ENCODE data around the gene CSAD.

The CSAD gene
- 28.2 to 39.1 (median 33.6) reads per million in 3 donors for total RNA-seq

DNA sequence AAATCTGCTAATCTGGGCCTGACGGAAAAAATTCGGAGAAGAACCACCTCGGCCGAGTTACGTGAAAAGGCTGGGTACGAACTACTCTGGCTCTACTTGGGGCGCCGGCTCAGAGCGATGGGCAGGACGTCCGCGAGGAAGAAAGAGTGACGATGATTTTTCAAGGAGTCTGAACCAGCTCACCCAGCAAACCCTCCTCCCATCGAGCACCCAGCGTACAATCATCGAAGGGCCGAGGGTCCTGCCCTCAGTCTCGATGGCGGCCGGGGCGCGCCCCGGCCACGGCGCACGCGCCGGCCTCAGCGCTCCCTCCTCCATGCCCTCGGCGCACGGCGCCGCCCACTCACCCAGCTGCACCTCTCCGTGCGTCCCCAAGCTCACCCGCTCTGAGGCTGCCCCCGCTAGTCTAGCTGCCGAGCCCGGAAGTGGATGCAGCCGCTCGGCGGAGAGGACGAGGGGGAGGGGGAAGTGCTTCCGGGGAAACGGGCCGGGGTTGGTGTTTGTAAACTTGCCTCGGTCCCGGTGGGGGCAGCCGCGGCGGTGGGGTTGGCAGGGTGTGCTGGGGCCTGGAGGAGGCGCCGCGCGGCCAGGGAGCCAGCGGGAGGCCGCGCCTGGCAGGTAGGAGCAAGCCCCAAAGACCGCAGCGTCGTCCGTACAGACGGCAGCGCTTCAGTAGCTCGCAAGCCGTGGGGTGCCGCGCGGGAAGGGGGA, at the start of gene CSAD, which contains the start of gene ZNF740:
Gene CSAD (minus strand): TSS at position 706 of the 711 bp plus-strand sequence. CDS start 7,455 bp downstream, outside the sequence.
Gene ZNF740 (plus strand): TSS at position 503 of the 711 bp plus-strand sequence. CDS start 1,262 bp downstream, outside the sequence.
- Histone ChIP-seq H3K27ac (ENCODE audit: insufficient read depth, low read length, poor library complexity, severe bottlenecking) (peak within 1 kb of the TSS; percentile 91), H3K27me3 (replicated peaks; ENCODE audit: control insufficient read depth, insufficient read depth, low read length, poor library complexity, severe bottlenecking) (no peaks in the 10 kb centered on the region), H3K4me1 (ENCODE audit: control insufficient read depth, insufficient read depth, low read length, poor library complexity, severe bottlenecking) (peaks cover 28% of the 10 kb centered on the region), H3K36me3 (ENCODE audit: control insufficient read depth, insufficient read depth, low read length) (peaks cover 32% of the 10 kb centered on the region), H3K4me3 (ENCODE audit: insufficient read depth, low read depth, low read length, poor library complexity, severe bottlenecking) (peak within 1 kb of the TSS; percentile 78), H3K9me3 (ENCODE audit: control insufficient read depth, low read length) (no peaks in the 10 kb centered on the region)
- DNase-seq: peak; percentile 94 to 97 (median 96)

- peaks cover 59% of the 10 kb centered on the region for H3K4me1 ChIP-seq (ENCODE audit: control insufficient read depth, insufficient read depth, low read length, poor library complexity, severe bottlenecking)
- H3K36me3 ChIP-seq (ENCODE audit: control insufficient read depth, insufficient read depth, low read length): peaks cover 3% of the 10 kb centered on the region
- H3K4me3 ChIP-seq (ENCODE audit: insufficient read depth, low read depth, low read length, poor library complexity, severe bottlenecking): no peak overlapping the region
- H3K9me3 ChIP-seq (ENCODE audit: control insufficient read depth, low read length): no peaks in the 10 kb centered on the region
- DNase-seq: no peak
- H3K27me3 ChIP-seq (replicated peaks; ENCODE audit: control insufficient read depth, insufficient read depth, low read length, poor library complexity, severe bottlenecking): no peaks in the 10 kb centered on the region
- H3K27ac ChIP-seq (ENCODE audit: insufficient read depth, low read length, poor library complexity, severe bottlenecking): peak overlapping the region; percentile 77
Observed at GRCh38 chr12:53230108-53230845, 49.6 kb upstream of the CSAD start.

GRCh38 chr12:53229454-53229853, 48.7 kb upstream of the CSAD start:
- no peak overlapping the region for H3K4me3 ChIP-seq (ENCODE audit: insufficient read depth, low read depth, low read length, poor library complexity, severe bottlenecking)
- H3K9me3 ChIP-seq (ENCODE audit: control insufficient read depth, low read length): no peaks in the 10 kb centered on the region
- peaks cover 59% of the 10 kb centered on the region for H3K4me1 ChIP-seq (ENCODE audit: control insufficient read depth, insufficient read depth, low read length, poor library complexity, severe bottlenecking)
- H3K27ac ChIP-seq (ENCODE audit: insufficient read depth, low read length, poor library complexity, severe bottlenecking): peak overlapping the region; percentile 77
- H3K36me3 ChIP-seq (ENCODE audit: control insufficient read depth, insufficient read depth, low read length): peaks cover 3% of the 10 kb centered on the region
- no peaks in the 10 kb centered on the region for H3K27me3 ChIP-seq (replicated peaks; ENCODE audit: control insufficient read depth, insufficient read depth, low read length, poor library complexity, severe bottlenecking)
- no peak for DNase-seq

GRCh38 chr12:53227836-53228235, 47.1 kb upstream of the CSAD start:
- Histone ChIP-seq H3K27ac (ENCODE audit: insufficient read depth, low read length, poor library complexity, severe bottlenecking) (peak overlapping the region; percentile 7), H3K4me3 (ENCODE audit: insufficient read depth, low read depth, low read length, poor library complexity, severe bottlenecking) (no peak overlapping the region), H3K4me1 (ENCODE audit: control insufficient read depth, insufficient read depth, low read length, poor library complexity, severe bottlenecking) (peaks cover 59% of the 10 kb centered on the region)

GRCh38 chr12:53227341-53227740, 46.6 kb upstream of the CSAD start:
- Histone ChIP-seq H3K4me3 (ENCODE audit: insufficient read depth, low read depth, low read length, poor library complexity, severe bottlenecking) (no peak overlapping the region), H3K9me3 (ENCODE audit: control insufficient read depth, low read length) (no peaks in the 10 kb centered on the region), H3K36me3 (ENCODE audit: control insufficient read depth, insufficient read depth, low read length) (peaks cover 3% of the 10 kb centered on the region), H3K27ac (ENCODE audit: insufficient read depth, low read length, poor library complexity, severe bottlenecking) (no peak overlapping the region), H3K4me1 (ENCODE audit: control insufficient read depth, insufficient read depth, low read length, poor library complexity, severe bottlenecking) (peaks cover 59% of the 10 kb centered on the region), H3K27me3 (replicated peaks; ENCODE audit: control insufficient read depth, insufficient read depth, low read length, poor library complexity, severe bottlenecking) (no peaks in the 10 kb centered on the region)
- no peak for DNase-seq

More at GRCh38 chr12:53227836-53228235, 47.1 kb upstream of the CSAD start:
- Histone ChIP-seq H3K27me3 (replicated peaks; ENCODE audit: control insufficient read depth, insufficient read depth, low read length, poor library complexity, severe bottlenecking) (no peaks in the 10 kb centered on the region), H3K36me3 (ENCODE audit: control insufficient read depth, insufficient read depth, low read length) (peaks cover 3% of the 10 kb centered on the region), H3K9me3 (ENCODE audit: control insufficient read depth, low read length) (no peaks in the 10 kb centered on the region)
- DNase-seq: no peak

GRCh38 chr12:53226815-53227214, 46.1 kb upstream of the CSAD start:
- Histone ChIP-seq H3K36me3 (ENCODE audit: control insufficient read depth, insufficient read depth, low read length) (peaks cover 3% of the 10 kb centered on the region), H3K9me3 (ENCODE audit: control insufficient read depth, low read length) (no peaks in the 10 kb centered on the region), H3K27me3 (replicated peaks; ENCODE audit: control insufficient read depth, insufficient read depth, low read length, poor library complexity, severe bottlenecking) (no peaks in the 10 kb centered on the region), H3K4me1 (ENCODE audit: control insufficient read depth, insufficient read depth, low read length, poor library complexity, severe bottlenecking) (peaks cover 64% of the 10 kb centered on the region), H3K4me3 (ENCODE audit: insufficient read depth, low read depth, low read length, poor library complexity, severe bottlenecking) (no peak overlapping the region), H3K27ac (ENCODE audit: insufficient read depth, low read length, poor library complexity, severe bottlenecking) (no peak overlapping the region)
- no peak for DNase-seq

DNA sequence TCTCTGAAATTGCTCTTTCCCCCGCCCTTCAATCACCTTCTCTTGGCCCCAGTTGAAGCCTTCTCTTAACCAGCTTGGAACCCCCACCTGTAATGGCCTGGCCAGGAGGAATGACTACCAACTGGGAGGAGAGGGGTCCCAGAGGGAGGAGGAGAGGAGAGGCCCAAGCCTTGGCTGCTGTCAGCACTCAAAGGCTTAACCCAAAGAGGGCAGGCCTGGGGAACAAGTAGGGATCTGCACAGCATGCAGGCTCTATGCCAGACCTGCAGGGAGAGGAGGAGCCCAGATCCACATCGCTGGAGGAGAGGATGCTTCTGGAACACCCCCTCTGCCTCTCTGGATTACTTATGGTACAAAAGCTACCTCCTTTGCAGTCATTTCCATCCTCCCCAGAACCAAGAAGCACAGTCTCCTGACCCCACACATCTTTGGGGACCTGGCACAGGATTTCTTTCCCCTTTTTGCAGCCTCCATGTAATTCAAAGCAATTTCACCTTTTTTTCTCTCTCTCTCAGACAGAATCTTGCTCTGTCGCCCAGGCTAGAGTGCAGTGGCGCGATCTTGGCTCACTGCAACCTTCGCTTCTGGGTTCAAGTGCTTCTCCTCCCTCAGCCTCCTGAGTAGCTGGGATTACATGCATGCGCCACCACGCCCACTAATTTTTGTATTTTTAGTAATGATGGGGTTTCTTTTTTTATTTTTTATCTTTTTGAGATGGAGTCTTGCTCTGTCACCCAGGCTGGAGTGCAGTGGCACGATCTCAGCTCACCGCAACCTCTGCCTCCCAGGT, 45.1 kb upstream of the CSAD start:
- Histone ChIP-seq H3K27me3 (replicated peaks; ENCODE audit: control insufficient read depth, insufficient read depth, low read length, poor library complexity, severe bottlenecking) (no peaks in the 10 kb centered on the region), H3K27ac (ENCODE audit: insufficient read depth, low read length, poor library complexity, severe bottlenecking) (peak overlapping the region; percentile 87), H3K9me3 (ENCODE audit: control insufficient read depth, low read length) (no peaks in the 10 kb centered on the region), H3K36me3 (ENCODE audit: control insufficient read depth, insufficient read depth, low read length) (peaks cover 3% of the 10 kb centered on the region), H3K4me1 (ENCODE audit: control insufficient read depth, insufficient read depth, low read length, poor library complexity, severe bottlenecking) (peaks cover 56% of the 10 kb centered on the region), H3K4me3 (ENCODE audit: insufficient read depth, low read depth, low read length, poor library complexity, severe bottlenecking) (no peak overlapping the region)
- DNase-seq: no peak

- H3K27ac ChIP-seq (ENCODE audit: insufficient read depth, low read length, poor library complexity, severe bottlenecking): peak overlapping the region; percentile 87
- H3K4me1 ChIP-seq (ENCODE audit: control insufficient read depth, insufficient read depth, low read length, poor library complexity, severe bottlenecking): peaks cover 50% of the 10 kb centered on the region
- no peak overlapping the region for H3K4me3 ChIP-seq (ENCODE audit: insufficient read depth, low read depth, low read length, poor library complexity, severe bottlenecking)
- no peaks in the 10 kb centered on the region for H3K9me3 ChIP-seq (ENCODE audit: control insufficient read depth, low read length)
- H3K27me3 ChIP-seq (replicated peaks; ENCODE audit: control insufficient read depth, insufficient read depth, low read length, poor library complexity, severe bottlenecking): no peaks in the 10 kb centered on the region
- no peak for DNase-seq
- peaks cover 3% of the 10 kb centered on the region for H3K36me3 ChIP-seq (ENCODE audit: control insufficient read depth, insufficient read depth, low read length)
Observed at GRCh38 chr12:53224897-53225634, 44.3 kb upstream of the CSAD start.

Measured in effector memory CD4-positive, alpha-beta T cell (primary cell).